GM21717 (cell line): ENCODE measurements around the gene RNF183.
"Not testable (repeated sequence)": the region's sequence is repeated elsewhere in the genome, so short reads cannot be mapped to it uniquely, and the experiment has no call there.

Experiments
- ATAC-seq: cut with Tn5 transposase; IDR thresholded peaks from one replicate; pipeline ENCODE4 v1.9.1; 2021; ENCODE audit warnings: mild to moderate bottlenecking, moderate library complexity; ENCODE audit not compliant: unreplicated experiment

RNF183 gene

DNA sequence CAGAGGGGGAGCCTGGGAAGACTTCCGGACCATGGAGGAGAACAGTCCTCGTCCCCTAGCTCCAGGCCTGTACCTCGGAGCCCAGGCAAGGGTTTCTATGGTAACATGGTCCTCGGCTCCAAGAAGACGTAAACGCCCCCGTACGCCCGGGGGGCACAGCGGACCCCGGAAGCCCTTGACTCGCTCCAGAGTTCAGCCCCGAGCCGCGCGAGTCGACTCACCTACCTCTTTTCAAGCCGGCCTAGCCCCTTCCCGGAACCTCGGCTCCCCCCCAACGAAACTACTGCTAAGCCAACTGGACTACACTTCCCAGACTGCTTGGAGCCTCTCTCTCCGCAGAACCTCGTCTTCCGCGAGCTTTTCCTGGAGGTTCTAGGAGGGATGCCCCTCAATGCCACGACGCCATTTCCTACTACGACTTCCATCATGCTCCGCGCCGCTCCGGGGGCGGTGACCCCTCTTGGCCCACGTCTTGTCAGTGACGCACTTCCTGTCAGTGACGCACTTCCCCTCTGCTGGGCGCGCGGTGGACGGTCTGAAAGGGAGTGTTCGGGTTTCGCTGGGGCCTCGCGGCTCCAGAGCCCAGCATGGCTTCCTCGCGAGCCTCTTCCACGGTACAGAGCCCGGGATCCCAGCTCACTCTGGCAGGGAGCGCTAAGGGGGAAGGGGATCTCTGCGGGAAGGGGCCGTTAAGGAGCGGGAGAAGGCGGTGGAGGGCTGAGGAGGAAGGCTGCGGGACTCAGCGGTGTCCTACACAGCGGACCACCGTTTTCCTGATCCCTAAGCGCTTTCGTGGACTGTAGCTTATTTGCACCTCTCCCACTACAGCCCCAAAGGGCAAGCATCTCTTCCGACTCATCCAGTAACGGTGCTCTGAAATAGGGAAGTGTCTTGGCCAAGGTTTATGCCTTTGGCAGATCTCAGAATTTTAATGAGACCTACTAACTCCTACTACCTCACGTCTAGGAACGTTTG is 27.7 kb downstream of the RNF183 start, which contains the start of the genes CDC26 and PRPF4:
TSS of gene CDC26 (minus strand) at position 416 of the 975 bp plus-strand sequence. CDS start 3,065 bp downstream, outside the sequence.
TSS of gene PRPF4 (plus strand) at position 502 of the 975 bp plus-strand sequence. CDS start at position 588, 86 bp downstream.
- ATAC-seq: peak; percentile 99

DNA sequence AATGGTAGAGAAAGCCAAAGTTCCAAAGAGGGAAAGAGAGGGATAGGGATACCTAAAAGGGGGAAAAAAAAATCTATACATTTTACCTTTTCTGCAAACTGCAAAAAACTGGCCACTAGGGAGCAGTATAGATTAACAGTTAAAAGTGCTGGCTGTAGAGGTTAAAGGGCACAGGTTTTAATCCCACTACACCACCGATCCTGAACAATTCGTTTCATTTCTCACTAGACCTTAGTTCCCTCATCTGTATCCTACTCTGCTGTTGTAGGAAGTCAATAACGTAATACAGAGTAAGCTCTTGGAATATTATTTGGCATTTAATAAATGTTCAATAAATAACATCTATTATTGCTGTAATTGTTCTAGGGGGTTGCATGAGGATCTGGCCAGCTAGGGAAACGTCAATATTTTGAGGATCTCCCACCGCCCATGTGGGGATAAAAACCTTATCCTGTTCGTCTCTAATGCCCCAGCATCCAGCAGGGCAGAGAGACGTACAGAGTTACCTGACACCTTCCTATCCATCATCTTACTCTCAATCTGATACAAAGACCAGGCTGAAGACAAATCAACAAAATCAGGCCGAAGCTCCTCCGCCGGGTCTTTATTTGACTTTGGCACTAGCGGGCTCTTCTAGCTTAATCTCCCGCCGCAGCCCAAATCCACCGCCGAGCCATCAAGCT is 28.6 kb downstream of the RNF183 start:
- ATAC-seq: peak; percentile 9

DNA sequence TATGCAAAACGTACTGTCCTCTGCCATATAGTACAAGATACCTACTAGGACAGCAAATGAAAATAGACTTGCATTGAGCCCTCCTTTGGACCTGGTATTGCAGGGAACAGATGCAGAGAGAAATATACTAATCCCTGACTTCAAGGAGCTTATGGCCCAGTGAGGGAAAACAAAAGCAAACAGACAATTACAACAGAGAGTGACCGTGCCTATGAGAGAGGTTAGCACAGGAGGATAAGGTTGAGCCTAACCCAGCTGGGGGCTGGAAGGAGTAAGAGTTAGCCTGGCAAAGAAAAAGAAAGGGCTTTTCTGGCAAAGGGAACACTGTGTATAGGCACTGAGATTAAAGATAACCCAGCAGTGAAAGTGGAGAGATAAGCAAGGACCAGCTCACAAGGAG is 33.3 kb downstream of the RNF183 start:
- ATAC-seq: no peak

DNA sequence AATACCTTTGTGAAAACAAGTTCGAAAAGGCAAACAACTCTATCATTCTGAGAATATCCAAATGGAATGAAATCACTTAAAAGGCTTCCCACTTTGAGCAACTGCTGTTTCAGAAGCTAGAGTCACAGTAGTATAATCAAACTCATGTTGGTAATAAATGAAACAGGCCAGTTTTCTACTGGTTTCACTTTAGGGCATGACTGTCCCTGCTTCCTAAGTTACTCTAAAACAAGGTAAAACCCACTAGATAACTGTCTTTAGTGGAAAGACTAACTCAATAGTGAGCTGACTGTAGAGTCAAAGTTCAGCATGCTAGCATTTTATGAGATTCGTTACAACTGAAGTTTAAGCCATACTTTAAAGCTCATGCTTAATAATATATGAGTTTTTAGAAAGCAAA is 33.8 kb downstream of the RNF183 start:
- no peak for ATAC-seq

DNA sequence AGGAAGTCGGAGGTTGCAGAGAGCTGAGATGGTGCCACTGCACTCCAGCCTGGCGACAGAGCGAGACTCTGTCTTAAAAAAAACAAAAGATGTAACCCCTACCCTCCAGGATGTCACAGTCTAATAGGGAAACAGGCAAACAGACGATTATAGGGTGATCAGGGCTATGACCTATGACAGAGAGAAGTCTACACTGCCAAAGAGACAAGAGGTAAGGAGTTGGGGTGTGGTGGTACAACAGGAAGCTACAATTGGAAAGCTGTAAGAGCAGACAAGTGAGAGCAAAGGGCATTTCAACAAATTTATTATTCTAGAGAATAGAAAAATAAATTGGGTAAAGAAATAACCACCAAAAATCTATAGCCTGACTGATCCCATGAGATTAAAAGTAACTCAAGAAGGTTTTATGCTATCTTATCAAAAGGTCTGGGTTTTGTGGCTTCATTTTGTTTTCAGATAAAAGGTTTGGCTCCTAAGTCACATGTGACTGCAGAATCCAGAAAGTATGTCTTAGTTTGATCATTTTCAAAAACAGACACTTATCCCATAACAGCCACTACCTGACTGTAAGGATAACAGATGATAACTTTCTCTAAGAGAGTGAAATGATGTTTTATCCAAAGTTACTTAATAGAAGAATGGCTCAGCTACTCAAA is 35.1 kb downstream of the RNF183 start:
- no peak for ATAC-seq

DNA sequence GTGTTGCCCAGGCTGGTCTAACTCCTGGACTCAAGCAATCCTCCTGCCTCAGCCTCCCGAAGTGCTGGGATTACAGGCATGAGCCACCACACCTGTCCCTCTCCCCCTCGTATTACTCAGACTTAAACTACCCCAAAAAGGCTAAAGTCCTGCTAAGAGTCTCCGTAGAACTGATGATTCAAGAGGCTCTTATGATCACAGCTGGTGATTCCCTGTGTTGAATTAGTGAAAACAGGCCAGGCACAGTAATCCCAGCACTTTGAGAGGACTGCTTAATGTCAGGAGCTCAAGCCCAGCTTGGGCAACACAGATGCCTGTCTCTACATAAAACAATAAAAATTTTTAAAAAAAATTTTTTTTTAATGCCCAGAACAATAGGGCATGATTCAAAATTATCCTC is 37.0 kb downstream of the RNF183 start:
- no peak for ATAC-seq

DNA sequence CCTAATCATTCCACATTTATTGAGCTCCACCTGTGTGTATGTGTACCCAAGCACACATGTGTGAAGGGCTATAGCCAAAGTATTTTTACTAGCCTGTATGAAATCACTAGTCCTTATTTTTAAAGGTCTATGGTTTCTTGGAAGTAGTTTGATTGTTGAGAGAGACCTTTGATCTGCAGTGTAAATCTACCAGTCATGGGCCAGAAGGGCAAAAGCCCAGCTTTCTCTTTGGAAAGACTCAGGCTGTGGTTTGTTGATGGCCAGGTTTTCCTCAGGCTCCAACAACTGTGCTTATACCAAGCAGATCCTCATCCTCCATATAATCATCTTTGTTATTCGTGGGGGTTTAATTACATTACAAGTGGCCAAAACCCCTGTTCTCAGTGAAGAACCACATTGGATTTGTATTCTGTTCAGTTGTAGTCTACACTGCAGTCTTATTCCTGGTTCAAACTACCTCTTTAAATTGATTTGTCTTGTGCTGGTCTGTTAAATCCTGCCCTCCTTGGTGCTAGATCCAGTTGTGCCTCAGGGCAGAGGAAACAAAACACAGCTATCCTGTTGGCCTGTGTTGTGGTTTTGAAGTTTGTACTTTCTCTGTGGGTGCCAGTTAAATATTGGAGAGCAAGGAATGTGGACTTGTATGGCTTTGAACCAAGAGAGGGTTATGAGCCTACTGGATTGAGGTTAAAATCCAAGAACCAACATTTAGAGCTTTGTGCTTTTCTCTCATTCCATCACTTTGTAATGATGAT is 41.1 kb downstream of the RNF183 start:
- ATAC-seq: no peak

DNA sequence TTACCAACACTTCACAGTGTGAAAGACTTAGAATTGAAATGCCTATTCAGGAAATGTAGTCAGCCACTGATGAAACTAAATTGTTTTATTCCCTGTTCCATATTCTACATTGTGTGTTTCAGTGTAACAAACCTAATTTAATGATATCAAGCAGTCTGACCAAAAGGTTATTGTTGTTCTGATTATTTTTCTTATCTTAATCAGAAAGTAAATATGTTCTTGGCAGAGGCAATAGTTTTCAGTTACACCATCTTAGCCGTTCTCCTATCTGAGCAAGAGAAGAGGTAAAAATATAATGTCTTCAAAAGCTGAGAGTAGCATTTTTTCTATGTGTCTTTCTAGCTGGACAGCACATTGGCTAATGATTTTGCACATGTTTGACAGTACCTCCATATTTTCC is 44.9 kb downstream of the RNF183 start:
- no peak for ATAC-seq

DNA sequence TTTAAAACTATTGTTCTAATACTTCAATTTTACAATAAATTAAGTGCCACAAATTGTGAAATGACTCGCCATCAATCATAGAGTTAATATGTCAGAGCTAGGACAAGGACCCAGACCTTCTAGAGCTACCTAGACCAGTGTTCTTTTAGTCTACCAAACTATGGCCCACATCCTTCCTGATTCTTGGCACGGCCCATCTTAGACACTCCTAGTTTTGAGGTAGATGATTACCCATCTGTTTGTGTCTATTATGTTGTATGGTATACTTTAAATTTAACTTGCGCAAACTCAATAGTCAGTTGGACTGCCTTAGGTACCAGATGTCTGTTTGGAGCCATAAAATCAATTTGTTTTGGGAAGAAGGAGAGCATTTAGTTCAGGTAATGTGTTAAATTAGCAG is 45.3 kb downstream of the RNF183 start:
- ATAC-seq: no peak

DNA sequence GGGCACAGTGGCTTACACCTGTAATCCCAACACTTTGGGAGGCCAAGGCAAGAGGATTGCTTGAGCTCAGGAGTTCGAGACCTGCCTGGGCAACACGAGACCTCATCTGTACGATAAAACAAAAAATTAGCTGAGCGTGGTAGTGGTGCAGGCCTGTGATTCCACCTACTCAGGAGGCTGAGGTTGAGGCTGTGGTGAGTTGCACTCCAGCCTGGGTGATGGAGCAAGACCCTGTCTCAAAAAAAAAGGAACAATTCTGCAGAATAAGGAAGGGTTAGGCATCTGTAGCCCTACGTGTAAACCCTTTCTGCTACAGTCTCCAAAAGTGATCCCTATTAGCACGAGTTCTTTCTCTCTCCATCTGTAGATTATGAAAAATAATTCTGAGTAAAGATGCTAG is 47.7 kb downstream of the RNF183 start:
- no peak for ATAC-seq

DNA sequence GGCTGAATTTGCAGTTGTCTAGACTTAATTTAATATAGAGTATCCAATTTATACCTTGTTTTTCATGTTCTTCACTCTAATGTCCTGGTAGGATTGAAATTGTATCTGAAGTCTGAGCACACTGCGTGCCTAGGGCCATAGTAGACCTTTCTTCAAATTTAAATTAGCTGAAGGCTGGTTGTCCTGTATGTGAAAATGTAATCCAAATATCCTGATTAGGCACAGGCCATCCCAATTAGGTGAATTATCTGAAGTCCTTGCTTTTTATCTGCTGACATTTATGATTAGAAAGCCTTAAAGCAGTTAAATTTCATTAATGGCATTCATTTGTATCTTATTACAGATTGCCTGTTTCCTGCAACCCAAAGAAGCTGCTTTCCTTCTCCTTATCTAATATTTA is 48.2 kb downstream of the RNF183 start:
- ATAC-seq: no peak

DNA sequence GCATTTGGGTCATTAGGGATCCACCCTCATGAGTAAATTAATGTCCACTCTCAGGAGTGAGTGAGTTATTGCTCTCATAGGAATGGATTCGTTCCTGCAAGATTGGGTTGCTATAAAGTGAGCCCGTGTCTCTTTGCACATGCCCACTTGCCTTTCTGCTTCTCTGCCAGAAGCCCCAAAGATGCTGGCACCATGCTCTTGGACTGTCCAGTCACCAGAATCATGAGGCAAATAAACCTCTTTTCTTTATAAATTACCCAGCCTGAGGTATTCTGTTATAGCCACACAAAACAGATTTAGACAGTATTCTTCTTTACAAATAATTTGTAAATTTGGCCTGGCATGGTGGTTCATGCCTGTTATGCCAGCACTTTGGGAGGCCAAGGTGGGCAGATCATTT is 52.4 kb downstream of the RNF183 start:
- no peak for ATAC-seq

DNA sequence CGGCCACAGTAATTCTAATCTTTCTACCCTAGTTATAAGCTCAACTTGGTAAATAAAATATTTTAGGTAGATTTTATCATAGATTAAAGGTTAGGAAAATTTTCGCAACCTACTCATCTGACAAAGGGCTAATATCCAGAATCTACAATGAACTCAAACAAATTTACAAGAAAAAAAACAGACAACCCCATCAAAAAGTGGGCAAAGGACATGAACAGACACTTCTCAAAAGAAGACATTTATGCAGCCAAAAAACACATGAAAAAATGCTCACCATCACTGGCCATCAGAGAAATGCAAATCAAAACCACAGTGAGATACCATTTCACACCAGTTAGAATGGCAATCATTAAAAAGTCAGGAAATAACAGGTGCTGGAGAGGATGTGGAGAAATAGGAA is 53.5 kb downstream of the RNF183 start:
- ATAC-seq: not testable (repeated sequence)

DNA sequence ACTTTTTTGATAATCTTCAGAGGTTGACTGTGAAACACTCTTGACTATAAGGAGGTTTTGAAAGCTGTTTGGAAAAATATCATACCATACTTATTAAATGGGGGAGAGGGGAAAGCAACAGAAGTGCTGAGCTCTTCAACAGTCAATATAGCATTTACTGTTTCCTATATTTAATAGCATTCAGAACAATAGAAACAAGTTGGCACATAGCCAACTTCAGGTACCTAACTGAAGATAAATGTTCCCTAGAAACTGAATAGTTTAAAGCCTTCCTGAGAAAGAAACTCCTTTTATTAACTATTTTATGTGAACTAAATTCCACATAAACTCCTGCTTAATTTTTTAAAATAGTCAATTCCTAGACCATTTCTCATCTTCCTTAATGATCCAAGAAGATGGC is 55.5 kb downstream of the RNF183 start:
- no peak for ATAC-seq
